GM23338 (cell line): Measurements from ENCODE around the gene RPUSD1. TPM values are rescaled to one million over a fixed set of nuclear protein-coding genes. Genes with fewer than 3 reads are reported as not detected.

ENCODE experiments used
- ATAC-seq: fragments of 200-7000 bp; cut with Tn5 transposase; 3 replicates; pipeline ENCODE4 v1.9.1; 2020
- DNase-seq: peaks from one replicate; pipeline ENCODE4 v3.0.0-alpha.2; 2015; ENCODE audit warnings: low spot score
- H2AFZ ChIP-seq: fragments of 200-600 bp; sonication (generic); 2 replicates; pipeline ENCODE4 v1.8.0; 2016; ENCODE audit warnings: antibody characterized with exemption, mild to moderate bottlenecking, moderate library complexity
- H3F3A ChIP-seq: fragments of 200-600 bp; sonication (generic); replicated peaks from 2 replicates; pipeline ENCODE4 v1.8.0; 2017; ENCODE audit warnings: antibody characterized with exemption, mixed run types, low read depth
- H3K27ac ChIP-seq: fragments of 200-600 bp; sonication (generic); 2 replicates; pipeline ENCODE4 v1.6.1; 2016; ENCODE audit warnings: low read depth
- H3K27me3 ChIP-seq: fragments of 200-600 bp; sonication (generic); 2 replicates; pipeline ENCODE4 v1.8.0; 2016; ENCODE audit warnings: mild to moderate bottlenecking, mixed run types, moderate library complexity; ENCODE audit not compliant: insufficient read depth
- H3K36me3 ChIP-seq: fragments of 200-600 bp; sonication (generic); 2 replicates; pipeline ENCODE4 v1.8.0; 2016; ENCODE audit warnings: mild to moderate bottlenecking; ENCODE audit not compliant: insufficient read depth
- H3K4me1 ChIP-seq: fragments of 200-600 bp; sonication (generic); 2 replicates; pipeline ENCODE4 v1.8.0; 2016; ENCODE audit warnings: mild to moderate bottlenecking, moderate library complexity; ENCODE audit not compliant: insufficient read depth
- H3K4me2 ChIP-seq: fragments of 200-600 bp; sonication (generic); 2 replicates; pipeline ENCODE4 v1.7.1; 2017; ENCODE audit warnings: mixed run types
- H3K4me3 ChIP-seq: fragments of 200-600 bp; sonication (generic); 2 replicates; pipeline ENCODE4 v1.6.1; 2016; ENCODE audit warnings: mixed run types
- H3K79me2 ChIP-seq: fragments of 200-600 bp; sonication (generic); replicated peaks from 2 replicates; pipeline ENCODE4 v1.8.0; 2017; ENCODE audit warnings: mild to moderate bottlenecking; ENCODE audit not compliant: insufficient read depth
- H3K9me2 ChIP-seq: fragments of 200-600 bp; sonication (generic); 2 replicates; pipeline ENCODE4 v1.8.0; 2017; ENCODE audit not compliant: insufficient read depth
- H4K20me1 ChIP-seq: fragments of 200-600 bp; sonication (generic); replicated peaks from 2 replicates; pipeline ENCODE4 v1.8.0; 2017; ENCODE audit warnings: mild to moderate bottlenecking; ENCODE audit not compliant: insufficient read depth
- H3K27ac Mint-ChIP-seq: 2 replicates; pipeline ENCODE4 v1.8.0; 2020; ENCODE audit warnings: inconsistent platforms, mild to moderate bottlenecking, moderate library complexity, mixed read lengths
- H3K27me3 Mint-ChIP-seq: 3 replicates; pipeline ENCODE4 v1.8.0; 2022; ENCODE audit warnings: low read depth, mild to moderate bottlenecking, moderate library complexity, mixed read lengths, inconsistent platforms; ENCODE audit not compliant: insufficient read depth, poor library complexity
- H3K36me3 Mint-ChIP-seq: 3 replicates; pipeline ENCODE4 v1.8.0; 2021; ENCODE audit warnings: low read depth, mild to moderate bottlenecking, inconsistent platforms, moderate library complexity, mixed read lengths
- H3K4me1 Mint-ChIP-seq: 3 replicates; pipeline ENCODE4 v1.8.0; 2020; ENCODE audit warnings: mild to moderate bottlenecking, inconsistent platforms, mixed read lengths
- H3K4me3 Mint-ChIP-seq: 3 replicates; pipeline ENCODE4 v1.8.0; 2021; ENCODE audit warnings: moderate library complexity, mild to moderate bottlenecking, inconsistent platforms, mixed read lengths
- H3K9me3 Mint-ChIP-seq: 3 replicates; pipeline ENCODE4 v1.8.0; 2020; ENCODE audit warnings: moderate library complexity, mild to moderate bottlenecking, inconsistent platforms, mixed read lengths
- CREB1 ChIP-seq: fragments of 250-450 bp; sonication (Bioruptor Pico); IDR thresholded peaks from 2 replicates; pipeline ENCODE4 v1.5.0; 2020; ENCODE audit warnings: low read depth, mild to moderate bottlenecking, moderate library complexity
- ETS1 ChIP-seq: IDR thresholded peaks from 2 replicates; pipeline ENCODE4 v1.6.1; 2016; ENCODE audit warnings: antibody characterized with exemption
- EZH2 ChIP-seq: fragments of 200-600 bp; sonication (generic); IDR thresholded peaks from one replicate; pipeline ENCODE4 v1.8.0; 2017; ENCODE audit warnings: antibody characterized with exemption, mild to moderate bottlenecking, low read depth; ENCODE audit not compliant: unreplicated experiment
- EZH2phosphoT487 ChIP-seq: fragments of 200-600 bp; sonication (generic); IDR thresholded peaks from one replicate; pipeline ENCODE4 v1.8.1; 2018; ENCODE audit warnings: antibody characterized with exemption; ENCODE audit not compliant: unreplicated experiment
- JUNB ChIP-seq: IDR thresholded peaks from one replicate; pipeline ENCODE4 v1.6.1; 2016; ENCODE audit warnings: antibody characterized with exemption; ENCODE audit not compliant: unreplicated experiment
- NANOG ChIP-seq: IDR thresholded peaks from 2 replicates; pipeline ENCODE4 v1.6.1; 2016; ENCODE audit warnings: antibody characterized with exemption, borderline replicate concordance
- POLR2AphosphoS5 ChIP-seq: IDR thresholded peaks from 2 replicates; pipeline ENCODE4 v1.6.1; 2016; ENCODE audit warnings: antibody characterized with exemption, low read depth
- STAT1 ChIP-seq: IDR thresholded peaks from one replicate; pipeline ENCODE4 v1.6.1; 2016; ENCODE audit warnings: antibody characterized with exemption; ENCODE audit not compliant: unreplicated experiment
- ZNF114 ChIP-seq: fragments of 250-450 bp; sonication (Bioruptor Pico); IDR thresholded peaks from 2 replicates; pipeline ENCODE4 v1.5.0; 2020; ENCODE audit warnings: mild to moderate bottlenecking, moderate library complexity
- ZNF331 ChIP-seq: fragments of 250-450 bp; sonication (Bioruptor Pico); IDR thresholded peaks from 2 replicates; pipeline ENCODE4 v1.5.0; 2020; ENCODE audit warnings: low read depth, mild to moderate bottlenecking, moderate library complexity
- ZNF462 ChIP-seq: fragments of 250-450 bp; sonication (Bioruptor Pico); IDR thresholded peaks from 2 replicates; pipeline ENCODE4 v1.5.0; 2020; ENCODE audit warnings: mild to moderate bottlenecking, moderate library complexity
- polyA plus RNA-seq: library from polyadenylated mRNA; unstranded; fragments of >200 nt; fragmentation: Nextera tagmentation; extraction: Ambion mirVana; gene quantifications from 2 replicates; pipeline ENCODE4 v1.2.1, GENCODE V29; 2016
- total RNA-seq: library from RNA; depleted of rRNA; stranded (reverse); fragments of >200 nt; shearing (Covaris generic); gene quantifications from 2 replicates; pipeline ENCODE4 v1.2.3, GENCODE V29; 2014
- TF ChIP-seq, protein P1 (sequence below): IDR thresholded peaks from one replicate; pipeline ENCODE4 v1.6.1; 2018; ENCODE audit warnings: antibody characterized with exemption; ENCODE audit not compliant: unreplicated experiment
- TF ChIP-seq, protein P2 (sequence below), 2 experiments: fragments of 200-600 bp in 1 of 2; sonication (generic) in 1 of 2; conservative IDR thresholded peaks; 2 replicates each; pipeline versions ENCODE4 v1.5.1 to v1.6.1; 2016 to 2017; ENCODE audit warnings: antibody characterized with exemption in 2 of 2, low read depth in 2 of 2, mild to moderate bottlenecking in 2 of 2, moderate library complexity in 1 of 2

The RPUSD1 gene
- total and polyA plus RNA-seq, 2 experiments from 2014 or later = 19.1 to 79.5 TPM

GRCh38 chr16:751152-752006 is 36.8 kb downstream of the RPUSD1 start:
- Mint-ChIP-seq H3K36me3 (no peaks in the 10 kb centered on the region), H3K4me3 (no peak overlapping the region; the same call in 2 of the 3 replicates), H3K9me3 (no peaks in the 10 kb centered on the region; the same call in 2 of the 3 replicates), H3K4me1 (peaks cover 21% of the 10 kb centered on the region), H3K27ac (no peak overlapping the region), H3K27me3 (peaks cover 19% of the 10 kb centered on the region)
- DNase-seq (peak; percentile 43), ATAC-seq (peak; percentile 58)
- no peak overlapping the region for H3K27ac ChIP-seq
- H3F3A ChIP-seq = 0 out of 2 replicates have a peak, but pooled peaks cover 5% of the 10 kb centered on the region
- peak overlapping the region; percentile 89; the same call in 1 of the 2 replicates for H2AFZ ChIP-seq
- TF ChIP-seq NANOG = no peak
- no peak for TF ChIP-seq ZNF462 (CRISPR knock-in tag)
- TF ChIP-seq JUNB = no peak
- TF ChIP-seq ZNF331 (CRISPR knock-in tag) = no peak
- no peak for TF ChIP-seq ZNF114 (CRISPR knock-in tag)
- TF ChIP-seq, protein P1, sequence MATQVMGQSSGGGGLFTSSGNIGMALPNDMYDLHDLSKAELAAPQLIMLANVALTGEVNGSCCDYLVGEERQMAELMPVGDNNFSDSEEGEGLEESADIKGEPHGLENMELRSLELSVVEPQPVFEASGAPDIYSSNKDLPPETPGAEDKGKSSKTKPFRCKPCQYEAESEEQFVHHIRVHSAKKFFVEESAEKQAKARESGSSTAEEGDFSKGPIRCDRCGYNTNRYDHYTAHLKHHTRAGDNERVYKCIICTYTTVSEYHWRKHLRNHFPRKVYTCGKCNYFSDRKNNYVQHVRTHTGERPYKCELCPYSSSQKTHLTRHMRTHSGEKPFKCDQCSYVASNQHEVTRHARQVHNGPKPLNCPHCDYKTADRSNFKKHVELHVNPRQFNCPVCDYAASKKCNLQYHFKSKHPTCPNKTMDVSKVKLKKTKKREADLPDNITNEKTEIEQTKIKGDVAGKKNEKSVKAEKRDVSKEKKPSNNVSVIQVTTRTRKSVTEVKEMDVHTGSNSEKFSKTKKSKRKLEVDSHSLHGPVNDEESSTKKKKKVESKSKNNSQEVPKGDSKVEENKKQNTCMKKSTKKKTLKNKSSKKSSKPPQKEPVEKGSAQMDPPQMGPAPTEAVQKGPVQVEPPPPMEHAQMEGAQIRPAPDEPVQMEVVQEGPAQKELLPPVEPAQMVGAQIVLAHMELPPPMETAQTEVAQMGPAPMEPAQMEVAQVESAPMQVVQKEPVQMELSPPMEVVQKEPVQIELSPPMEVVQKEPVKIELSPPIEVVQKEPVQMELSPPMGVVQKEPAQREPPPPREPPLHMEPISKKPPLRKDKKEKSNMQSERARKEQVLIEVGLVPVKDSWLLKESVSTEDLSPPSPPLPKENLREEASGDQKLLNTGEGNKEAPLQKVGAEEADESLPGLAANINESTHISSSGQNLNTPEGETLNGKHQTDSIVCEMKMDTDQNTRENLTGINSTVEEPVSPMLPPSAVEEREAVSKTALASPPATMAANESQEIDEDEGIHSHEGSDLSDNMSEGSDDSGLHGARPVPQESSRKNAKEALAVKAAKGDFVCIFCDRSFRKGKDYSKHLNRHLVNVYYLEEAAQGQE = no peak
- TF ChIP-seq EZH2 = no peak
- TF ChIP-seq EZH2phosphoT487 = no peak
- TF ChIP-seq STAT1 = no peak
- TF ChIP-seq POLR2AphosphoS5 = no peak
- TF ChIP-seq CREB1 (CRISPR knock-in tag) = no peak
- TF ChIP-seq ETS1 = no peak
- TF ChIP-seq, protein P2, sequence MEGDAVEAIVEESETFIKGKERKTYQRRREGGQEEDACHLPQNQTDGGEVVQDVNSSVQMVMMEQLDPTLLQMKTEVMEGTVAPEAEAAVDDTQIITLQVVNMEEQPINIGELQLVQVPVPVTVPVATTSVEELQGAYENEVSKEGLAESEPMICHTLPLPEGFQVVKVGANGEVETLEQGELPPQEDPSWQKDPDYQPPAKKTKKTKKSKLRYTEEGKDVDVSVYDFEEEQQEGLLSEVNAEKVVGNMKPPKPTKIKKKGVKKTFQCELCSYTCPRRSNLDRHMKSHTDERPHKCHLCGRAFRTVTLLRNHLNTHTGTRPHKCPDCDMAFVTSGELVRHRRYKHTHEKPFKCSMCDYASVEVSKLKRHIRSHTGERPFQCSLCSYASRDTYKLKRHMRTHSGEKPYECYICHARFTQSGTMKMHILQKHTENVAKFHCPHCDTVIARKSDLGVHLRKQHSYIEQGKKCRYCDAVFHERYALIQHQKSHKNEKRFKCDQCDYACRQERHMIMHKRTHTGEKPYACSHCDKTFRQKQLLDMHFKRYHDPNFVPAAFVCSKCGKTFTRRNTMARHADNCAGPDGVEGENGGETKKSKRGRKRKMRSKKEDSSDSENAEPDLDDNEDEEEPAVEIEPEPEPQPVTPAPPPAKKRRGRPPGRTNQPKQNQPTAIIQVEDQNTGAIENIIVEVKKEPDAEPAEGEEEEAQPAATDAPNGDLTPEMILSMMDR (conservative IDR thresholded peaks at IDR 0.05; ENCODE audit: low read depth in 2 of 2) = no peak
- H3K79me2 ChIP-seq = no peaks in the 10 kb centered on the region
- H3K4me1 ChIP-seq = peaks cover 5% of the 10 kb centered on the region
- H3K4me3 ChIP-seq = no peak overlapping the region
- H3K4me2 ChIP-seq = no peak overlapping the region
- H3K9me2 ChIP-seq = no peaks in the 10 kb centered on the region
- H3K27me3 ChIP-seq = no peaks in the 10 kb centered on the region
- H3K36me3 ChIP-seq = no peaks in the 10 kb centered on the region
- no peaks in the 10 kb centered on the region for H4K20me1 ChIP-seq
